ENCODE measurements around the gene HMGCS2.
"Not testable (repeated sequence)": the region's sequence is repeated elsewhere in the genome, so short reads cannot be mapped to it uniquely, and the experiment has no call there.

HMGCS2 gene

DNA sequence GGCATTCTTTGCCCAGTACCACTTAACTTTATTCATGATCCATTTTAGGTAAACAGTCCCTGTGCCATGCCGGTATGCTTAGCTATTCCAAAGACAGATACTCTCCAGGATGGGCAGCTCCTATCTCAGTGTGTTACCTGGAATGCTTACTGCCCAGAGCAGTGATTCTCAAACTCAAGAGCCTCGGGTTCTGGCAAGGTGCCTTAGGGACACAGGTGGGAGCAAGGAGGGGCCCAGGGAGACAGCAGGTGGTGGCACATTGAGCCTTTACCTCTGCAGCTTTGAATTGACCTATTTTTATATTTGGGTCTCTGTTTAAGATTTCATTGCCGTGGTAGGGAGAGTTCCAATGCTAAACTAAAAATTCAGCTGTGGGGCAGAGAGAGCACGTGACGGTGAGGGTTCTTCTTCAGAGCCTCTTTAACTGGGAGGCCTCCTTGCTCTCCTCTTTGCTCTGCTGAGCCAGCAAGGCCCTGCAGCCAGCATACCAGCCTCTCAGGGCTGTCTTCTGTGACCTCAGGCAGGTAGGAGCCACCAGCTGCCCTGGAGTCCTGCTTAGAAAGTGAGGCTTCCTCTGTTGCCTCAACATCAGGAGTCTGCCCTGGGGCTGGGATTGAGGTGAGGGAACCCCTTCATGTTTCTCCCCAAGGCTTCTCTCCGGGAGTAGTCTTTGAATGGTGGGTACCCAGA lies 36.8 kb downstream of the HMGCS2 start:
- no peak for DNase-seq (ENCODE audit: low spot score)

- no peak for DNase-seq (ENCODE audit: low spot score)
These were observed 37.6 kb downstream of the HMGCS2 start for GRCh38 chr1:119731060-119731459.

DNA sequence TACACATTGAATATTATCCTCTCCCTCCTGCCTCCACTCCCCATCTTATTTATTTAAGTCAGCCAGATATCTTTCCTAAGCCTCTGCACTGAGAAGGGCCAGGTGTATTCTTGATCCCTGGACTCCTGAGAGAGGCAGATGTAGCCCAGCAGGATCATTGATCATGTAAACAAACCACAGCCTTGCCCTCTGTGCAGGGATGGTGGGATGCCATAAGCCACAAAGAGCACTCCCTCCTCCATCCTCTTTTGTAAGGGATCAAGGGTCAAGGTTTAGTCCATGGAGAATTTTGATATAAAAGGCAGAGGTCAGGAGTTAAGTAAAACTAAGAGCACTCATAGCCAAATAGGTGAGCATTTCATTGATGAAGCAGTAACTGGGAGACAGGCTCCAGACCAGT lies 39.7 kb downstream of the HMGCS2 start:
- no peak for DNase-seq (ENCODE audit: low spot score)

- no peak for DNase-seq (ENCODE audit: low spot score)
These were observed 40.7 kb downstream of the HMGCS2 start for GRCh38 chr1:119727991-119728390.

- no peak for DNase-seq (ENCODE audit: low spot score)
These were observed 43.1 kb downstream of the HMGCS2 start for GRCh38 chr1:119725626-119726025.

GRCh38 chr1:119724611-119725218 lies 44.0 kb downstream of the HMGCS2 start:
- DNase-seq (ENCODE audit: low spot score) = no peak

- no peak for DNase-seq (ENCODE audit: low spot score)
These were observed 46.8 kb downstream of the HMGCS2 start for GRCh38 chr1:119721896-119722295.

- no peak for DNase-seq (ENCODE audit: low spot score)
These were observed 47.8 kb downstream of the HMGCS2 start for GRCh38 chr1:119720866-119721440.

DNA sequence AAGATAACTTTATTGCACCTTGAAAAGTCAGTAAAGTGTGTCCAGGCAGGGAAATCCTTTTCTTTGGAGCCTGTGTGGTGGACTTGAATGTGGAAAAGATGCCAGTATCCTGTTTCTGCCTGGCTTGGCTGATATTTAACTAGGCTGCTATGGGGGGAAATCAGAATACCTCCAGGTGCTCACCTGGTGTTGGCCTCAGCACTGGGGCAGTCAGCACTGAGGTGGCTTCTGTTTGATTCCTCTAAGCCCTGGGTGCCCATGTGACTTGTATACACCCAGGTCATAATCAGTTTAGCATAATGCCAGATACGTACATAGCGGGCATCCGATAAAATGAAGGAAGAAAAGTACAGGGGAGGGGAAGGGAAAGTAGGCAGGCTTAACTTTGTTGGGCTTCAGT lies 49.7 kb downstream of the HMGCS2 start:
- no peak for DNase-seq (ENCODE audit: low spot score)

DNA sequence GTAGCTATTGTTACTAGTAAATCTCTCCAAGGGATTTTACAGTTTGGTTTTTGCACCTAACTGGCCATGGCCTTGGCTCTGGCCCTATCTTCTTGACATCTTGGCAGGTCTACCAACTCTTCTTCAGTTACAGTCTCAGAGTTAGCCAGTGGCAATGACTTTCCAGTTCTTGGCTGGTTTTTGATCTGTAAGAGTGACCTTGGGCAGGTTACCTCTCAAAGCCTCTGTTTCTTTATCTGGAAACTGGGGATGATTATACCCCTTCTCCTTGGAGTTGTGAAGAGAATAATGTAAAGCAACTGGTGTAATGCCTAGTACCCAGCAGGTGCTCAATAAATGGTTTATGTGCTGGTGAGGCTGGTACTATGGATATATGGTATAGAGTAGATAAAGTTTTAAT lies 50.3 kb downstream of the HMGCS2 start:
- DNase-seq (ENCODE audit: low spot score) = no peak

- no peak for DNase-seq (ENCODE audit: low spot score)
These were observed 53.2 kb downstream of the HMGCS2 start for GRCh38 chr1:119715542-119715941.

GRCh38 chr1:119714583-119714982 lies 54.1 kb downstream of the HMGCS2 start:
- DNase-seq (ENCODE audit: low spot score) = no peak

- DNase-seq (ENCODE audit: low spot score) = no peak
These were observed 54.8 kb downstream of the HMGCS2 start for GRCh38 chr1:119713749-119714456.

- DNase-seq (ENCODE audit: low spot score) = no peak
These were observed 55.5 kb downstream of the HMGCS2 start for GRCh38 chr1:119713039-119713748.

GRCh38 chr1:119712342-119713038 lies 56.2 kb downstream of the HMGCS2 start:
- DNase-seq (ENCODE audit: low spot score) = peak; percentile 60

- peak; percentile 80 for DNase-seq (ENCODE audit: low spot score)
These were observed 56.8 kb downstream of the HMGCS2 start, which contains the start of gene PHGDH for GRCh38 chr1:119711804-119712341. PHGDH (plus strand) TSS chr1:119711934; CDS start chr1:119712023, 89 bp downstream.

- DNase-seq (ENCODE audit: low spot score) = not testable (repeated sequence)
These were observed 57.3 kb downstream of the HMGCS2 start for GRCh38 chr1:119711356-119711803.

- DNase-seq (ENCODE audit: low spot score) = not testable (repeated sequence)
These were observed 62.1 kb downstream of the HMGCS2 start for GRCh38 chr1:119706599-119706998.

DNA sequence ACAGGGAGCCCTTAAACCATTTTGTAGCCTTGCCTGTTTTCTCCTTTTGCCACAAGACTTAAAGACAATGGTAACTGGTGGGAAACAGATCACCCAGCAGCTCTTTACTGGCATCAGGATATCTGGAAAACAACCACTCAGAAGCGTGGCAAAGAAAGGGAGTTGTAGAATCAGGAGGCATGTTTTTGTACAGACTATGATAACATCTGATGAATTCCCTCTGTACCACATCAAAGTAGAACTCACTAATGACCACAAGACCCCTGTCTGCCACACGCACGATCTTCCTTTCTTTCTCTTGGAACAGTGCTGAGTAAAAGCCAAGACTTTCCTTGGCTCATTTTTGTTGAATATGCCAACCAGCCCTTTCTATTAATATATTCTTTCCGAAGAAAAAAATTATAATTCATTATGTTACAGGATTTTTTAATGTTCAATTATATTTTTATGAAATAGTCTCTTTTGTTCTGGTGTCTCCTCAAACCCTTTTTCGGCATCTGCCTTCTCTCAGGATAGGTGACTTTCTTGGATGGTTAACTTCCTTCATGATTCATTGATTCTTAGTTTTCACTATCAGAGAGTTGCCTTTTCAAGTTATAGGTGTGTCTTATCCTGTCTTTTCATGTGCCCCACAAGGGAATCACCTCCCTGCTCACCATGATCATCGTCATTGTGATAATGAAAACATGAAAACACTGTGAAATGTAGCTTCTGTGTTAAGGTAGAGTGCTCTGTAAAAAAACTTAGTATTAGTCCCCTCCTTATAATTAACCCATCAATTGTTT lies 64.8 kb downstream of the HMGCS2 start:
- DNase-seq (ENCODE audit: low spot score) = no peak

DNA sequence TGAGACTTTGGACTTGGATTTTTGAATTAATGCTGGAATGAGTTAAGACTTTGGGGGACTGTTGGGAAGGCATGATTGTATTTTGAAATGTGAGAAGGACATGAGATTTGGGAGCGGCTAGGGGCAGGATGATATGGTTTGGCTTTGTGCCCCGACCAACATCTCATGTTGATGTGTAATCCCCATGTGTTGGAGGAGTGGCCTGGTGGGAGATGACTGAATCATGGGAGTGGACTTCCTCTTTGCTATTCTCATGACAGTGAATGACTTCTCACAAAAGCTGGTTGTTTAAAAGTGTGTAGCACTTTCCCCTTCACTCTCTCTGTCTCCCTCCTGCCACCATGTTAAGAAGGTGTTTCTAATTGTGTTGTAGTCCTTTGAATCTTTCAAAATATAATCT lies 66.3 kb downstream of the HMGCS2 start:
- no peak for DNase-seq (ENCODE audit: low spot score)
